GM18526 (cell line): ENCODE measurements around the gene CCDC87.

ENCODE experiments used
- POLR2A ChIP-seq: IDR thresholded peaks from 3 replicates; pipeline ENCODE4 v1.6.1; 2011; ENCODE audit not compliant: insufficient read length; ENCODE audit errors: extremely low read depth

The CCDC87 gene

DNA sequence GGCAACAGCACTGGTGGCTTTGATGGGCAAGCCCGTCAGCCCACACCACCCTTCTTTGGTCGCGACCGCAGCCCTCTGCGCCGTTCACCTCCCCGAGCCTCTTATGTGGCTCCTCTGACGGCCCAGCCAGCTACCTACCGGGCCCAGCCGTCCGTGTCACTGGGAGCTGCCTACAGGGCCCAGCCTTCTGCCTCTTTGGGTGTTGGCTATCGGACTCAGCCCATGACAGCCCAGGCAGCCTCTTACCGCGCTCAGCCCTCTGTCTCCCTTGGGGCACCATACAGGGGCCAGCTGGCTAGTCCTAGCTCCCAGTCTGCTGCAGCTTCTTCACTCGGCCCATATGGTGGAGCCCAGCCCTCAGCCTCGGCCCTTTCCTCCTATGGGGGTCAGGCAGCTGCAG, 31.6 kb upstream of the CCDC87 start:
- no peak for TF ChIP-seq POLR2A

DNA sequence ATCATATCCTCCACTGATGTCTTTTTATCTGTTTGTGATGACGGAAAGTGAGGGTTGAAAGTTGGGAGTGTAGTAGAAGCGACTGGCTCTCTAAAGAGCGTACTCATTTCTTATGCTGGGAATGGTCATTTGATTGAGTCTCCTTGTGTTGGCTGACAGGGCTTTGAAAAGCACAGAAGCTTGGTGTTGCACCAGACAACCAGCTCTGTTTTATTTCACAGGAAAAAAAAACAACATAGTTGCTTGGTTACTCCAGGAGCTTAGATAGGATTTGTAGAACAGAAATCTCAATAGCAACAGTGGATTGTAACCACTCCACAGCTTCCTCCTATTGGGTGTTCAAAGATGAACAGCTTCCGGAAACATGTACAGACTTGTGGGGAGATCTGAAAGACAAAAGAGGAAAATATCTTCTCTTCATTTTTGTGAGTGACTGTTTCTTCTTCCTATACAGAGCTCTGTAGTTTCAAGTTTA, 26.3 kb upstream of the CCDC87 start:
- TF ChIP-seq POLR2A: no peak

DNA sequence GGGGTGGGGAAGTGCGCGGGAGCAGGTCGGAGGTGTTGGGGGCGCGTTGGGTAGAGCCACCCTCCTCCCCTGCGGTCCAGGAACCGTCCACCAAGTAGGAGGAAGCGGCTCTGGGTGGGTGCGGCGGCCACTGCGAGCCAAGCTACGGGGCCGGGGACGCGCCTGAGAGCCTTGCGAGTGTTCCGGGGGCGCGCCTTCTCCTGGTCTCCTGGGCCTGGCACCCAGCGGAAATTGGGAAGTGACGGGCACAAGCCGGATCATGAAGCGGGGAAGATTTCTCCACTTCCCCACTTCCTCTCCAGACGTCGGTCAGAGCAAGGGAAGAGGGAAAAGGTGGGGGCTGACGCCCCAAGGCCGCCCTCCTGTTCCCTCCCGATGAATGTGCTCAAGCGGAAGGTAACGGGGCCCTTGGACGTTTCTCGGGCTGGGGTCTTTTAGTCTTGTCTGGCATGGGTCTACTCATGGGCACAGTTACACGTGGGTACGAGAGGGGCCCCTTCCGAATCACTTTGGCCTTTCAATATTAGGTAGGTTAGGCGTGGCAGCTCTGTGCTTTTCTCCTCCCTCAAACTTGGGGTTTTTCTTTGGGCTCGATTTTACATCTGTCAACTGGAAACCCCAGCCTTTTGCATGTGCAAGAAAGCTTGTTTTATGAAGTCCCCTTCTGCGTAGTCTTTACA, 24.4 kb upstream of the CCDC87 start:
- TF ChIP-seq POLR2A: no peak

DNA sequence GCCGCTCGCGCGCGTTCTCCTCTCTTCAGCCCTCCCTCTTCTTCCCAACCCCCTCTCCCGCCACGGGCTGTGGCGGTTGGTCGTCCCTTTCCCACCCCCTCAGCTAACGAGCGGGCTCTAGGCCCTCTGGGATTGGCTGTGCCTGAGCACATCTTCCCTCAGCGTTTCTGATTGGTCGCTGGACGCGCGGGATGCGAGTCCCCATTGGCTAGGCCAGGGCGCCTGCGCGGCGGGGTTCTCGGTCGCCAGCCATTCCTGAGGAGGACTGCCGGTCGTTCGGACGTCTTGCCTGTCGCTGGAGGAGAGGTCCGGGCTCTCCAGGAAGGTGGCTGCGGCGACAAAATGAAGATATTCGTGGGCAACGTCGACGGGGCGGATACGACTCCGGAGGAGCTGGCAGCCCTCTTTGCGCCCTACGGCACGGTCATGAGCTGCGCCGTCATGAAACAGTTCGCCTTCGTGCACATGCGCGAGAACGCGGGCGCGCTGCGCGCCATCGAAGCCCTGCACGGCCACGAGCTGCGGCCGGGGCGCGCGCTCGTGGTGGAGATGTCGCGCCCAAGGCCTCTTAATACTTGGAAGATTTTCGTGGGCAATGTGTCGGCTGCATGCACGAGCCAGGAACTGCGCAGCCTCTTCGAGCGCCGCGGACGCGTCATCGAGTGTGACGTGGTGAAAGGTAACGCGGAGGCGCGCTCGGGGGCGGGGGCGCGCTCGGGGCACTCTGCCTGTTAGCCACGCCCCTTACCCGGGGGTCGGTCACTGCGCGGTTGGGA, 23.7 kb upstream of the CCDC87 start, which contains the start of gene RBM14:
TSS of gene RBM14 (plus strand) at position 252 of the 776 bp plus-strand sequence. CDS start at position 343, 91 bp downstream.
- peak; percentile 99 for TF ChIP-seq POLR2A

DNA sequence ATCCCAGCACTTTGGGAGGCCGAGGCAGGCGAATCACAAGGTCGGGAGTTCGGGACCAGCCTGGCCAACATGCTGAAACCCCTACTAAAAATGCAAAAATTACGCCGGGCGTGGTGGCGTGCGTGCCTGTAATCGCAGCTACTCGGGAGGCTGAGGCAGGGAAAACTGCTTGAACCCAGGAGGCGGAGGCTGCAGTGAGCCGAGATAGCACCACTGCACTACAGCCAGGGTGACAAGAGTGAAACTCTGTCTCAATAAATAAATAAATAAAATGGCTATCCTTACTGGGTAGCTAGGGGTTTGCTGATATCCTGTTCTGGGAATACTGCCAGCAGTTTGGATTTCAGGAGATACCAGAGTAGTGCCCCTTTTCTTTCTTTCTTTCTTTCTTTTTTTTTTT, 21.2 kb upstream of the CCDC87 start:
- no peak for TF ChIP-seq POLR2A

DNA sequence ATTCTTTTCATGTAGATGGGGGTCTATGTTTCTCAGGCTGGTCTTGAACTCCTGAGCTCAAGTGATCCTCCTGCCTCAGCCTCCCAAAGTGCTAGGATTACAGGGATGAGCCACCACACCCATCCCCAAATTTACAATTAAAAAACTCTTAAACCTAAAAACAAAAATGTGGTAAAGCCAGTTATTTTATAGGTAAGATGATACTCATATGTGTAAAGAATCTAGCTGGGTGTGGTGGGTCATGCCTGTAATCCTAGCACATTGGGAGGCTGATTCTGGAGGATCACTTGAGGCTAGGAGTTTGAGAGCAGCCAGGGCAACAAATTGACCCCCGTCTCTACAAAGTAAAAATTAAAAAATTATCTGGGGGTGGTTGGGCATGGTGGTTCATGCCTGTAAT, 19.6 kb upstream of the CCDC87 start:
- no peak for TF ChIP-seq POLR2A

DNA sequence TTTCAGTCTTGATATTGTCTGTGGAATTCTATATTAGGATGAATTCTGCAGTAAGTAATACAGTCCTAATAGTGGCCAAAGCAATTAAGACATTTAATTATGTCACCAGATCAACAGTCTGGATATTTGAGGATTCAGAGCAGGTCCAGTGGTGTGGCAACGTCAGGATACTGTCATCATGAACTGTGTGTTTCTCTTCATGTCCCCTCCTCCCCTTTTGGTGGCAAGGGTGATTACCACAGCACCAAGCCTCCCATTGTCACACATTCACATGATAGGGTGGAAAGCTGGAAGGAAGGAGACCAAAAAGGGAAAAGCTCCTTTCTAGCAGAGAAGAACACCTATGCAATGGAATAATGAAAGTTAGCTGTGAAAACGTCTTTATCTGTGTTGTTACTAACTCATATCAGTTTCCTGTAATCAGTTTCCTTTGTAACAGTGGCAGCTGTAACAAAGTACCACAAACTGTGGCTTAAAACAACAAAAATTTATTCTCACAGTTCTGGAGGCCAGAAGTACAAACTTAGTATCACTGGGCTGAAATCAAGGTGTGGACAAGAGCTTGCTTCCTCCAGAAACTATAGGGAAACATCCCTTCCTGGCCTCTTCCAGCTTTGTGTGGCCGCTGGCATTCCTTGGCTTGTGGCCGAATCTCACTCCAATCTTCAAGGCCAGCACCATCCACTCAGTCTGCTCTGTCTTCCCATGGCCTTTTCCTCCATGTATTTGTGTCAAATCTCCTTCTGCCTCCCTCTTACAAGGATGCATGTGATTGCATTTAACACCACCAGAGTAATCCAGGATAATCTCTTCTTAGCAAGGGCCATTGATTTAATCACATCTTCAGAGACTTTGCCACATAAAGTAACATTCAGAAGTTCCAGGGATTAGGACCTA, 17.1 kb upstream of the CCDC87 start:
- TF ChIP-seq POLR2A: no peak

DNA sequence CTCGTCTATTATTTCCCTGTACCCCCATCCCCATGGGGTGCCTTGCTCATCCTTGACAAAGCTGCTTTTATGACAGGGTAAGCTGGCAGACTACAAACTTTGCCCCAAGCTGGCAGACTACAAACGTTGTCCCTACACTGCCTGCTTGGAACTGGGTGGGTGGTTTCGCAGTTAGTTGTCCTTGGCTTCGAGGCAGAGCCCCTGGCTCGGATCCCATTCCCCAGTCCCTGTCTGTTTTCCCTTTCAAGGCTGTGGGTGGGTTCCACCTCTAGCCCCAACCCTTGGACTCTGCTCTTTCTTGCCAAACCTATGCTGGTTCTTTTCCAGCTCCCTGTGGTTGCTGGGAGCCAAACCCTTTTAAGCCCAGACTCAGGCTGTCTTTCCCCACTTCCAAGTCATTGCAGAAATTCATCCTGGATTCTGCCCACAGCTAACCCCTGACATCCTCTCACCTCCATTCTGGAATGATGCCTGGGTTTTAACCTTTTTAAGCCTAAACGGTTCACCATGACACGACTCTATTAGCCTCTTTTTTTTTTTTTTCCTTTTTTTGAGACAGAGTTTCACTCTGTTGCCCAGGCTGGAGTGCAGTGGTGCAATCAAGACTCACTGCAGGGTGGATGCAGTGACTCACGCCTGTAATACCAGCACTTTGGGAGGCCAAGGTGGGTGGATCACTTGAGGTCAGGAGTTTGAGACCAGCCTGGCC, 14.4 kb upstream of the CCDC87 start:
- no peak for TF ChIP-seq POLR2A

DNA sequence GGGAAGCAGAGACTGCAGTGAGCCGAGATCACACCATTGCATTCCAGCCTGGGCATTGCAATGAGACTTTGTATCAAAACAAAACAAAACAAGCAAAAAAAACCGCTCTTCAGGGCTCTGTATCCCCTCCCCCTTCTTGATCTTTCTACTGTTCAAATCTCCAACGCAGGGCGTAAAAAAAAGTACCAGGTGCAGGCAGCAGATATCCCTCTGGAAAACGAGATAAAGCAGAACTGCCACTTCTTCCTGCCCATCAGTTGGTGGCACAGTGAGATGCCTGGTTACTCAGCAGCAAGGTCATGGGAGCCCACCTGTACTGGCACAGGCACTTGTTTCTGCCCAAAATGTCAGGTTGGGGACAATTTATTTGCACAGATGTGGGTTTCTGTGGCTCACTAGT, 11.3 kb upstream of the CCDC87 start:
- no peak for TF ChIP-seq POLR2A

DNA sequence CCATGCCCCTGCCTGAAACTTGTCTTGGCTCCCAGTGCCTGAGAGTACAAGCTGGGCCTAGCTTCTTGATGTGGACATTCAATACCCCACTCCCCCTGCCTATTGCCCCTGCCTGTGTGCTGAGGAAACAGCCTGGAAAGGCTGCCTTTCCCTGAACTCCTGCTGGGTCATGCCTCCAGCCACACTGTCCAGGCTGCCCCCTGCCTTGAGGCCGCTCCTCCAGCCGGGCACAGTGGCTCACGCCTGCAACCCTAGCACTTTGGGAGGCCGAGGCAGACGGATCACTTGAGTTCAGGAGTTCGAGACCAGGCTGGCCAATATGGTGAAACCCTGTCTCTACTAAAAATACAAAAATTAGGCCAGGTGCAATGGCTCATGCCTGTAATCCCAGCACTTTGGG, 10.2 kb upstream of the CCDC87 start:
- no peak for TF ChIP-seq POLR2A

DNA sequence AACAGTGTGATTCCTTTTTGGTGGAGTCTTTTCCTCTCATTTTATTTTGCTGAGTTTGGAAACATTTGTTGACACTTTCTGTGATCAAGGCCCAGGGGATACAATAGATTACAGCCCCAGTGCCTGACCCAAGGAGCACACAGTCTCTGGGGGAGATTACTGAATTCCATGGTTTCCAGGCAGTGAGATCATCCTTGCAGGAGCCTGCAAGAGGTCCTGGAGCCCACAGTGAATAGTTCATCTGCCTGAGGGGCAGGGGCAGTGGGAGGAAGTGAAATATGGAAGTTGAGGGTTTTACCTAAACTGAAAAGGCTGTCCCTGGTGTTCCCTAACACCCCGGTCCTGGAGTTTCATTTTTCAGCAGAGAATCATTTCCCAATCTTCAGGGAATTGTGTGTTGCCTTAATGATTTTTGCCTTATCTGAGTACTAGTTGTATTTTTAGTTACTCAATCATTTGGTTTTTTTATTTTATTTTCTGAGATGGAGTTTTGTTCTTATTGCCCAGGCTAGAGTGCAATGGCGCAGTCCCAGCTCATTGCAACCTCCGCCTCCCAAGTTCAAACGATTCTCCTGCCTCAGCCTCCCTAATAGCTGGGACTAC, 7.9 kb upstream of the CCDC87 start:
- no peak for TF ChIP-seq POLR2A

DNA sequence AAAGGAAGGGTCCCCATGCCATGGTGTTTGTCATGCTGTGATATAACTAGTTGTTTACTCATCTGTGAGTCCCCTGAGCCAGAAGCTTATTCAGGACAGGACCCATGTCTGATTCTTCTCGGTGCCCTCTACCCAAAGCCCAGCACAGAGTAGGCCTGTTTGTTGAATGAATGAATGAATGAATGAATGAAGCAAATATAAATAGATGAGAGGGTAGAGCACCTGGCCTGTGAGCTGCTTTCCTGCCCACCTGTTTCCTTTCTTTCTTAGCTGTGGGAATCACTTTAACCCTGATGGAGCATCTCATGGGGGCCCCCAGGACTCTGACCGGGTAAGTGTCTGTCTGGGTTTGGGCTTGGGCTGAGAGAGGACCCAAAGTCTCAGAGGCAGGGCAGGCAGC, 7.4 kb upstream of the CCDC87 start:
- no peak for TF ChIP-seq POLR2A

DNA sequence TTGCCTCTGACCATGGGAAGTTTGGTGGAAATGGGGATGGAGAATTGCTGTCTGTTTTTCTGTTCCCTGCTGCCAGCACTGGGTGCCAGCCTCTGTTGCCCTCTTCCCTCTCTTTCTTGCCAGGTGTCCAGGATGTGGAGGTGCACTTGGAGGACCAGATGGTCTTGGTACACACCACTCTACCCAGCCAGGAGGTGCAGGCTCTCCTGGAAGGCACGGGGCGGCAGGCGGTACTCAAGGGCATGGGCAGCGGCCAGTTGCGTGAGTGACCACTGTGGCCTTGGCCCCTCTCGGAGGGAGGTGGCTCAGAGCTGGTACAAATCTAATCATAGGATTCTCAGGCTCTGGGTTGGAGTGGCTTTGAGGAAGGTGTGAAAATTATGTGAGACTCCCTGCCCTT, 6.1 kb upstream of the CCDC87 start:
- no peak for TF ChIP-seq POLR2A

DNA sequence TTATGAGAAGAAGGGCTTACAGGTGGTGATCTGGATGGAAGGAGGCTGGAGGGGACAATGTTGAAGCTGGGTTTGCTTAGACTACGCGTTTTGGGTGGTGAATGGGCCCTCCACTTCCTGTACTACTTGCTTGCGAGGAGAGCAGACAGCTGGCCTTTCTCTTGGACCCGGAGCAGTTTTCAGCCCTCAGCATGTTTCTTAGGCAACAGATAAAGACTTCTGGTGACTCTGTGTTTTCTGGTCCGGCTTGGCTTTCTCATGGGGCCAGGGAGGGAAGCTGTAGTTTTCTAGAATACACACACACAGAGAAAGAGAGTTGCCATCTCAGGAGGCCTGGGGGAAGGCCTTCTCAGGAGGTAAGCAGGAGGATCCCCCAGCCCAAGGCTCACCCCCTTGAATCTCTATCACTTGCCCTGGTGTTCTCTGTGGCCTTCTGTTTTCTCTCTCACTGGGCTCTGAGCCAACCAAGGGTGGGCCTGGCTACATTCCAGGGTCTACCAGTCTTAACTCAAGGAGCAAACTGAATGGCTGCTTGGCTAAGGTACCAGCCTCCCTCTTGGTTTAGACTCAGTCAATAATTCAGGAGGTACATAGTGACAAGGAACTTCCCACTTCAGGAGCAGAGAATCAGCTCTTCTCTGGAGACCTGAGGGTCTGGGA, 2.5 kb upstream of the CCDC87 start:
- TF ChIP-seq POLR2A: no peak
